ENCODE data around the gene UBE2I.

DNA sequence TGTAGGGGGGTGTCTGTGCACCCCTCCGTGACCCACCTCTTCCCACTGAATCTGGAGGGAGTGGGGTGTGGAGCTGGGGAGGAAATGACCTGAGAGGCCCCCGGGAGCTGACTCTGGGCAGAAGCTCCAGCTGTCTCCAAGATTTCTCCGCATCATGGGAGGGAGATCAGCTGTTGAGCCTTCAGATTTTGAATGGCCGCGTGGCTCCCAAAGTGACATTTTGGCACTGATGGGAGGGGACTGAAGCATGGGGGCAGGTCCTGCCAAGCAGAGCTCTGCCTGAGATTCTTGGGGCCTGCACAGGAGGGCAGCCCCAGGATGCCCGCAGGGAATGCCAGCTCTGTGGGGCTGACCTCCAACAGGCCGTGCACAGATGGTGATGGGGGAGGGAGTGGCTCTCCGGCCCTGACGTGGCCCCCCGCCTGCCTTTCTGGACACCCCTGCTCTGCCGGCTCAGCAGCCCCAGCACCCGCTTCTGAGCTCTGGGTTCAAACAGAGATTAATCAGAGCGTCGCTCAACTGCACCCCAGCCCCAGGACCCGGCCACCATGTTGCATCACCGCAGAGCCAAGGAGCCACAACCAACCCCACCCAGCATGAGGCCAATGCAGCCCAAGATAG is 25.3 kb upstream of the UBE2I start:
- TF ChIP-seq, protein P1, sequence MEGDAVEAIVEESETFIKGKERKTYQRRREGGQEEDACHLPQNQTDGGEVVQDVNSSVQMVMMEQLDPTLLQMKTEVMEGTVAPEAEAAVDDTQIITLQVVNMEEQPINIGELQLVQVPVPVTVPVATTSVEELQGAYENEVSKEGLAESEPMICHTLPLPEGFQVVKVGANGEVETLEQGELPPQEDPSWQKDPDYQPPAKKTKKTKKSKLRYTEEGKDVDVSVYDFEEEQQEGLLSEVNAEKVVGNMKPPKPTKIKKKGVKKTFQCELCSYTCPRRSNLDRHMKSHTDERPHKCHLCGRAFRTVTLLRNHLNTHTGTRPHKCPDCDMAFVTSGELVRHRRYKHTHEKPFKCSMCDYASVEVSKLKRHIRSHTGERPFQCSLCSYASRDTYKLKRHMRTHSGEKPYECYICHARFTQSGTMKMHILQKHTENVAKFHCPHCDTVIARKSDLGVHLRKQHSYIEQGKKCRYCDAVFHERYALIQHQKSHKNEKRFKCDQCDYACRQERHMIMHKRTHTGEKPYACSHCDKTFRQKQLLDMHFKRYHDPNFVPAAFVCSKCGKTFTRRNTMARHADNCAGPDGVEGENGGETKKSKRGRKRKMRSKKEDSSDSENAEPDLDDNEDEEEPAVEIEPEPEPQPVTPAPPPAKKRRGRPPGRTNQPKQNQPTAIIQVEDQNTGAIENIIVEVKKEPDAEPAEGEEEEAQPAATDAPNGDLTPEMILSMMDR (IDR thresholded peaks at IDR 0.05; ENCODE audit: low read length) = no peak
- no peak for TF ChIP-seq EZH2 (IDR thresholded peaks at IDR 0.05; ENCODE audit: borderline replicate concordance, low read length)

All from OCI-LY1 (cell line).